Colonic mucosa (tissue), 4 donors: Measurements from ENCODE around the gene GAS1. TPM values are rescaled to one million over a fixed set of nuclear protein-coding genes. Genes with fewer than 3 reads are reported as not detected.

Source experiments
- DNase-seq: peaks from one replicate; pipeline ENCODE4 v3.0.0-alpha.2; 2020
- H3K27ac ChIP-seq: fragments of 200-600 bp; one replicate; pipeline ENCODE4 v1.8.0; 2021
- H3K27me3 ChIP-seq: fragments of 200-600 bp; one replicate; pipeline ENCODE4 v1.8.0; 2021
- H3K36me3 ChIP-seq: fragments of 200-600 bp; one replicate; pipeline ENCODE4 v1.8.0; 2021
- H3K4me1 ChIP-seq: fragments of 200-600 bp; one replicate; pipeline ENCODE4 v1.8.0; 2021; ENCODE audit warnings: mild to moderate bottlenecking
- H3K4me3 ChIP-seq: fragments of 200-600 bp; one replicate; pipeline ENCODE4 v1.8.0; 2021
- H3K9ac ChIP-seq, 2 donors: one replicate each; pipeline ENCODE4 v1.7.0; 2013; ENCODE audit warnings: control low read depth in 2 of 2, low read depth in 2 of 2, low read length in 2 of 2
- H3K9me3 ChIP-seq: fragments of 200-600 bp; one replicate; pipeline ENCODE4 v1.8.0; 2021
- intact Hi-C: fragments of 100-400 bp; cut with DNase I; formaldehyde crosslinking; loops from one replicate; pipeline ENCODE4 v1.14.1; 2022
- total RNA-seq, 2 donors: library from RNA; stranded (reverse); fragmentation: NEBNext Ultra II Directional in 1 of 2; extraction: Animal tissue kit (Norgen Biotek cat#: 25700) in 1 of 2; gene quantifications; one replicate each; pipeline ENCODE4 v1.2.1, GENCODE V29; 2021
- TF ChIP-seq, protein P1 (sequence below): fragments of 200-600 bp; IDR thresholded peaks from one replicate; pipeline ENCODE4 v1.8.0; 2022; ENCODE audit warnings: antibody characterized with exemption, mild to moderate bottlenecking
- donor health status: healthy.
- donor health status: DM: no; HTN: no; CAD: no.
- donor health status: DM: no; HTN: no; CAD: no.

The GAS1 gene, protein sequence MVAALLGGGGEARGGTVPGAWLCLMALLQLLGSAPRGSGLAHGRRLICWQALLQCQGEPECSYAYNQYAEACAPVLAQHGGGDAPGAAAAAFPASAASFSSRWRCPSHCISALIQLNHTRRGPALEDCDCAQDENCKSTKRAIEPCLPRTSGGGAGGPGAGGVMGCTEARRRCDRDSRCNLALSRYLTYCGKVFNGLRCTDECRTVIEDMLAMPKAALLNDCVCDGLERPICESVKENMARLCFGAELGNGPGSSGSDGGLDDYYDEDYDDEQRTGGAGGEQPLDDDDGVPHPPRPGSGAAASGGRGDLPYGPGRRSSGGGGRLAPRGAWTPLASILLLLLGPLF
- 1 to 10 TPM in 1 of 2 donors, under 1 TPM in 1; 0.74 to 2.4 TPM for total RNA-seq

DNA sequence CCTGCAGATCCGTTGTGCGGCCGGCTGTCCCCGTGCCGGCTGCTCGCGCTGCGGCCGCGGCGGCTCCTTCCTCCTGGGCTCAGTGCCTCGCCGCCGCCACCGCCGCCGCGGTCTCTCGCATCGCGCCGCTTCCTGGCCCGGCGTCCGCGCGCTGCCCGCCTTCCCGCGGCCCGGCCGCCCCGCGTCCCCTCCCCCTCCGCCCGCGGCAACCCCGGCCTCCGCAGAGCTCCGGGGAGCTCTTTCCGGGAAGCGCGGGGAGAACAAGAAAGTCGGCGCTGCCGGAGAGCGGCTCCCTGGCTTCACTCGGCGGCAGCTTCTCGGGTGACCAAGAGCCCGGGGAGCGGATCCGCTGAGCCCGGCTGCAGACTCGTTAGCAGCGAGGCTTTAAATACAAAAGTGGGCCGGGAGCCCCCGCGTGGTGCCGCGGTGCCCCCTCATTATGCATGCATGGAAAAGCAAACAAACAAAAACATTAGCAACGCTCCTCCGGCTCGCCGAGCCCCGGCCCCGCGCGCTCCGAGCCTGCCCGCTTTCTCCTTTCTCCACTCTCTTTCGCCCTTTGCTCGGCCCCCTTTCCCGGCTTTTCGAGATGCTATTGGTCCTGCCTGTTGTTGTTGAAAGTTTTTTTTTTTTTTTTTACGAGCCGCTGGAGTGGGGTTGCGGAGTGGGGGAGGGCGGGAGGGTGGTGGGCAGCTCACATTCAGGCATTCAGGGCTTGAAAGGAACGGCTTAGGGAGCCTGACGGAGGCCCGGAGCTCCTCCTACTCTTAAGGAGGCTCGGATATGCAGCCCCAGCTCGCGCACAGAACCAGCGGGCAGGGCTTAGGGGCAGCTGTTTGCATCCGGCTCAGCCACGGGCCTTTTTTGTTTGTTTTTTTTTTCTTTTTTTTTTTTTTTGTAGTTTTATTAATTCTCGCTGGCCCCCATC is at the start of gene GAS1:
TSS of gene GAS1 (minus strand) at position 361 of the 928 bp plus-strand sequence. CDS start 727 bp downstream, outside the sequence.
- no peaks in the 10 kb centered on the region for H3K9me3 ChIP-seq
- peak within 1 kb of the TSS; percentile 83 for H3K4me3 ChIP-seq
- TF ChIP-seq, protein P1, sequence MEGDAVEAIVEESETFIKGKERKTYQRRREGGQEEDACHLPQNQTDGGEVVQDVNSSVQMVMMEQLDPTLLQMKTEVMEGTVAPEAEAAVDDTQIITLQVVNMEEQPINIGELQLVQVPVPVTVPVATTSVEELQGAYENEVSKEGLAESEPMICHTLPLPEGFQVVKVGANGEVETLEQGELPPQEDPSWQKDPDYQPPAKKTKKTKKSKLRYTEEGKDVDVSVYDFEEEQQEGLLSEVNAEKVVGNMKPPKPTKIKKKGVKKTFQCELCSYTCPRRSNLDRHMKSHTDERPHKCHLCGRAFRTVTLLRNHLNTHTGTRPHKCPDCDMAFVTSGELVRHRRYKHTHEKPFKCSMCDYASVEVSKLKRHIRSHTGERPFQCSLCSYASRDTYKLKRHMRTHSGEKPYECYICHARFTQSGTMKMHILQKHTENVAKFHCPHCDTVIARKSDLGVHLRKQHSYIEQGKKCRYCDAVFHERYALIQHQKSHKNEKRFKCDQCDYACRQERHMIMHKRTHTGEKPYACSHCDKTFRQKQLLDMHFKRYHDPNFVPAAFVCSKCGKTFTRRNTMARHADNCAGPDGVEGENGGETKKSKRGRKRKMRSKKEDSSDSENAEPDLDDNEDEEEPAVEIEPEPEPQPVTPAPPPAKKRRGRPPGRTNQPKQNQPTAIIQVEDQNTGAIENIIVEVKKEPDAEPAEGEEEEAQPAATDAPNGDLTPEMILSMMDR: no peak
- peak within 1 kb of the TSS in 1 of 2 donors; percentile 54 for H3K9ac ChIP-seq
- peak within 1 kb of the TSS; percentile 77 for H3K27ac ChIP-seq
- peaks cover 5% of the 10 kb centered on the region for H3K4me1 ChIP-seq
- H3K27me3 ChIP-seq: peaks cover 30% of the 10 kb centered on the region
- intact Hi-C loops: loop anchor here (10.0 kb wide), 1 partner anchor 777 kb away; the partner anchor contains the start of gene CTSL
- peak; percentile 80 for DNase-seq
- no peaks in the 10 kb centered on the region for H3K36me3 ChIP-seq

DNA sequence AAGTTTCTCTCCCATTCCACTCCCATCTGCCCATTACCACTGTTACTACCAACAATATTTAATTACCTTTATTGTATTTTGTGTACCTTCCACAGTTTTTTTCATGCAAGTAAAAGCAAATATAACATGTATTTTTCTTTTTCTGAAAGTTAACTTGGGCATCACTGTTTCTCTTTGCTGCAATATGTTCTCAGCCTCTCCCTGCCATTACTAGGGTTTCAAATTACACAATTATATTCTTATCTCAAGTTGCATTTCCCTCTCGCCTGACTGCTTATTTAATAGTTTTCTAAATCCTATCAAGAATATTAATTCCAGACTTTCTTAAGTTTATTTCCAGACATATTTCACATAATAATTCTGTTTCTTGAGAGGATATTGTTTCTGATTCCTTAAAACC is 46.9 kb upstream of the GAS1 start:
- Histone ChIP-seq H3K27me3 (no peaks in the 10 kb centered on the region), H3K36me3 (no peaks in the 10 kb centered on the region), H3K4me3 (no peak overlapping the region), H3K4me1 (no peaks in the 10 kb centered on the region), H3K27ac (no peak overlapping the region), H3K9ac (no peak overlapping the region), H3K9me3 (no peaks in the 10 kb centered on the region)
- intact Hi-C loops: no loop called here
- TF ChIP-seq, protein P1: no peak
- no peak for DNase-seq

DNA sequence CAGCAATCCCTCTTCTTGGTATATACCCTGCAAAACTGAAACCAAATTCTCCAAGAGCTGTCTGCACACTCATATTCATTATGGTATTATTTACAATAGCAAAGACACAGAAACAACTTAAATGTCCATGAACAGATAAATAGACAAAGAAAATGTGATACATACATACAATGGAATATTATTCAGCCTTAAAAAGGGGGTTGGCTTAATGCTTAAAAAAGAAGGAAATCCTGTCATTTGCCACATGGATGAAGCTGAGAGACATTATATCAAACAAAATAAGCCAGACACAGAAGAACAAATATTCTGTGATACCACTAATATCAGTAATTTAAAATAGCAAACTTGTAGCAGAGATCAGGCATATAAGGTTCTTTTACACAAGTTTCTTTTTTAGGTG is 46.5 kb upstream of the GAS1 start:
- Histone ChIP-seq H3K4me1 (no peaks in the 10 kb centered on the region), H3K36me3 (no peaks in the 10 kb centered on the region), H3K9me3 (no peaks in the 10 kb centered on the region), H3K9ac (no peak overlapping the region), H3K4me3 (no peak overlapping the region), H3K27me3 (no peaks in the 10 kb centered on the region), H3K27ac (no peak overlapping the region)
- TF ChIP-seq, protein P1: no peak
- DNase-seq: no peak
- intact Hi-C loops: no loop called here

DNA sequence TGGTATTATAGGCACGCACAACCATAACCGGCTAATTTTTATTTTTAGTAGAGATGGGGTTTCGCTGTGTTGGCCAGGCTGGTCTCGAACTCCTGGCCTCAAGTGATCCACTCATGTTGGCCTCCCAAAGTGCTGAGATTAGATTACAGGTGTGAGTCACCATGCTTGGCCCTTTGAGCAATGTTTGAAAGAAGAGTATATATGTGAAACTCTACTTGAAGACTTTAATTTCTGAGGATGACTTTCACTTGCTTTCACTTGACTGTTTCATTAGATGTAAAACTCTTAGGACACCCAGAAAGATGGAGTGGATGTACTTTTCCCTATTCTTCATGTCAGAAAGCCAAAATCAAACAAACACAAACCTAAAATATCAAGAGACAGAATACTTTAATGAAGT is 43.8 kb upstream of the GAS1 start:
- no peaks in the 10 kb centered on the region for H3K4me1 ChIP-seq
- no peak overlapping the region for H3K9ac ChIP-seq
- no peak overlapping the region for H3K27ac ChIP-seq
- H3K4me3 ChIP-seq: no peak overlapping the region
- H3K9me3 ChIP-seq: no peaks in the 10 kb centered on the region
- no peaks in the 10 kb centered on the region for H3K27me3 ChIP-seq
- TF ChIP-seq, protein P1: no peak
- intact Hi-C loops: no loop called here
- DNase-seq: no peak
- no peaks in the 10 kb centered on the region for H3K36me3 ChIP-seq

DNA sequence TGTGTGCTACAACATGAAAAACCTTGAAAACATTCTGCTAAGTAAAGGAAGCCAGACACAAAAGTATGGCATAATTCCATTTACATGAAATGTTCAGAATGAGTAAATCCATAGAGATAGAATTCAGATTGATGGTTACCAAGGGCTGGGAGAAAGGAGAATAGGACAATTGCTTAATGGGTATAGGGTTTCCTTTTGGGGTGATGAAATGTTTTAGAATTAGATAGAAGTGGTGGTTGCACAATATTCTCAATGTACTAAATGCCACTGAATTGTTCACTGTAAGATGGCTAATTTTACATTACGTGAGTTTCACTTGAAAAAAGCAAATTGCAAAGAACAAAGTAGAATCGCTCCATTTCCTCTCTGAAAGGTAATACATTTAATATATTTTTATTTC is 43.0 kb upstream of the GAS1 start:
- H3K4me1 ChIP-seq: no peaks in the 10 kb centered on the region
- no peaks in the 10 kb centered on the region for H3K27me3 ChIP-seq
- intact Hi-C loops: no loop called here
- no peak overlapping the region for H3K9ac ChIP-seq
- H3K9me3 ChIP-seq: no peaks in the 10 kb centered on the region
- no peak overlapping the region for H3K27ac ChIP-seq
- no peak overlapping the region for H3K4me3 ChIP-seq
- TF ChIP-seq, protein P1: no peak
- DNase-seq: no peak
- H3K36me3 ChIP-seq: no peaks in the 10 kb centered on the region
